Measurements from ENCODE around the gene FLII. TPM values are rescaled to one million over a fixed set of nuclear protein-coding genes. Genes with fewer than 3 reads are reported as not detected.

The FLII gene
- total and polyA plus RNA-seq, 2 of the 13 experiments (the other 11 are each of a cell fraction or from before 2014, with no cell fraction given), result 130 to 303 TPM

GRCh38 chr17:18247613-18248001, 10.9 kb downstream of the FLII start:
- TF ChIP-seq SAP130 (CRISPR knock-in tag; IDR thresholded peaks at IDR 0.05; ENCODE audit: low read depth) (no peak), RBFOX2 (IDR thresholded peaks at IDR 0.05; ENCODE audit: low read depth, low read length) (peak; percentile 56), FOXC1 (CRISPR knock-in tag; IDR thresholded peaks at IDR 0.05; ENCODE audit: borderline replicate concordance) (no peak), SMAD3 (CRISPR knock-in tag; IDR thresholded peaks at IDR 0.05) (no peak), TFDP2 (CRISPR knock-in tag; IDR thresholded peaks at IDR 0.05) (no peak), KLF13 (CRISPR knock-in tag; IDR thresholded peaks at IDR 0.05) (no peak), RBAK (CRISPR knock-in tag; IDR thresholded peaks at IDR 0.05) (no peak), ZNF768 (CRISPR knock-in tag; IDR thresholded peaks at IDR 0.05) (peak; percentile 41; the same call in 1 of the 2 replicates), AGO2 (optimal IDR thresholded peaks at IDR 0.05; ENCODE audit: low read depth, low read length) (peak; percentile 74)
- Histone ChIP-seq H3K79me2 (ENCODE audit: insufficient read depth, low read length) (no peaks in the 10 kb centered on the region), H3K36me3 (replicated peaks in 1 of 2; ENCODE audit: control insufficient read depth in 1 of 2, insufficient read depth in 2 of 2, low read length in 2 of 2) (peaks cover 34 to 68% of the 10 kb centered on the region in 2 experiments), H3K4me1 (ENCODE audit: insufficient read depth, low read length) (no peaks in the 10 kb centered on the region), H4K20me1 (ENCODE audit: insufficient read depth, low read length) (no peaks in the 10 kb centered on the region), H3K4me2 (ENCODE audit: low read depth, low read length) (no peak overlapping the region), H3K27me3 (ENCODE audit: control insufficient read depth in 1 of 2, insufficient read depth in 2 of 2, low read length in 2 of 2) (no peaks in the 10 kb centered on the region), H3K27ac (ENCODE audit: extremely low read length, insufficient read depth, low read length) (no peak overlapping the region), H3K4me3 (replicated peaks in 1 of 3; ENCODE audit: insufficient read depth in 1 of 3, low read depth in 2 of 3, low read length in 3 of 3) (no peak overlapping the region), H2AFZ (ENCODE audit: low read length) (no peak overlapping the region), H3K9me3 (ENCODE audit: low read length) (no peaks in the 10 kb centered on the region), H3K9ac (ENCODE audit: insufficient read depth, low read depth, low read length) (no peak overlapping the region)
- 98% methylated on average over 26 of the region's 30 CpGs for WGBS (ENCODE audit: low lambda C conversion rate)
- CTCF ChIA-PET (ENCODE audit: low intra/inter-chr PET ratio, low total read pairs), result interaction anchor here (1.0 to 1.1 kb wide), 2 partner anchors 71 to 131 kb away, joined by 3 read pairs; partner anchors contain the start of gene EVPLL
- DNase-seq (ENCODE audit: low spot score), result no peak
- no TSS peak for BruUV-seq (replicated peaks)
- ATAC-seq, result no peak
- intact Hi-C loops (cut with micrococcal nuclease; ENCODE audit: unreplicated experiment), result no loop called here
- POLR2A ChIA-PET, result interaction anchor here (1.2 kb wide), 1 partner anchor 14 kb away, joined by 3 read pairs; no protein-coding TSS in a partner anchor
- no peak for FAIRE-seq
- in situ Hi-C loops (cut with HindIII; ENCODE audit: extremely low pct_ligation_motif_present, low pct_unique_long_range_greater_than_20kb), result no loop called here

All from HepG2 (cell line).